GM12878 (cell line): Measurements from ENCODE around the gene CNTN4. TPM values are rescaled to one million over a fixed set of nuclear protein-coding genes. Genes with fewer than 3 reads are reported as not detected.

Experiments used
- ATAC-seq: fragments of 200-7000 bp; cut with Tn5 transposase; 3 replicates; pipeline ENCODE4 v1.9.1; 2020; ENCODE audit warnings: mild to moderate bottlenecking, moderate library complexity
- BruUV-seq: library from RNA; stranded (reverse); fragments of 400-500 nt; replicated peaks from 2 replicates; lab custom pipeline; 2021; lab: Mats Ljungman, UMichigan
- CTCF ChIA-PET: fragments of 300-600 bp; sonication (Branson Sonifier 250); formaldehyde crosslinking; extraction: SDS; loops from one replicate; lab custom pipeline; 2021; ENCODE audit warnings: inconsistent platforms; lab: Yijun Ruan, JAX
- POLR2A ChIA-PET: fragments of 350-600 bp; formaldehyde crosslinking; extraction: SDS; loops from one replicate; lab custom pipeline; 2021; ENCODE audit warnings: inconsistent platforms; lab: Charles Lee
- RAD21 ChIA-PET: fragments of 300-600 bp; sonication (Branson Sonifier 250); formaldehyde crosslinking; loops from one replicate; lab custom pipeline; 2023; ENCODE audit warnings: antibody characterized with exemption; ENCODE audit not compliant: unreplicated experiment; lab: Charles Lee
- SMC1A ChIA-PET: fragments of 300-600 bp; sonication (Branson Sonifier 250); formaldehyde crosslinking; loops from one replicate; lab custom pipeline; 2023; ENCODE audit not compliant: unreplicated experiment, uncharacterized antibody; lab: Charles Lee
- DNase-seq: peaks from one replicate; pipeline ENCODE4 v3.0.0-alpha.2; 2011; ENCODE audit warnings: low read depth, low spot score
- FAIRE-seq: peaks from 3 replicates; lab custom pipeline; 2011; peaks lifted over from hg19 to GRCh38; lab: Jason Lieb, UNC
- H2AFZ ChIP-seq: 2 replicates; pipeline ENCODE4 v1.6.0; 2011; ENCODE audit warnings: low read depth, low read length, control low read depth; ENCODE audit not compliant: control insufficient read depth
- H3K27ac ChIP-seq: 2 replicates; pipeline ENCODE4 v1.5.1; 2011; ENCODE audit warnings: control low read depth; ENCODE audit not compliant: control insufficient read depth, insufficient read depth
- H3K27me3 ChIP-seq, 2 experiments: replicated peaks in 1 of 2; 2 replicates each; pipeline versions ENCODE4 v1.6.0 to v1.6.1; 2011; ENCODE audit warnings: low read length in 1 of 2; ENCODE audit not compliant: control insufficient read depth in 2 of 2, insufficient read depth in 2 of 2
- H3K36me3 ChIP-seq, 2 experiments: 2 replicates each; pipeline ENCODE4 v1.5.1; 2011; ENCODE audit warnings: low read length in 1 of 2; ENCODE audit not compliant: control insufficient read depth in 2 of 2, insufficient read depth in 2 of 2
- H3K4me1 ChIP-seq: 2 replicates; pipeline ENCODE4 v1.6.1; 2011; ENCODE audit warnings: mild to moderate bottlenecking, low read length, moderate library complexity, mixed read lengths; ENCODE audit not compliant: control insufficient read depth, insufficient read depth
- H3K4me2 ChIP-seq: 2 replicates; pipeline ENCODE4 v1.6.0; 2011; ENCODE audit warnings: control low read depth; ENCODE audit not compliant: control insufficient read depth, insufficient read depth
- H3K4me3 ChIP-seq: fragments of 200-600 bp; sonication (generic); 2 replicates; pipeline ENCODE4 v1.5.1; 2016
- H3K79me2 ChIP-seq: 2 replicates; pipeline ENCODE4 v1.6.0; 2011; ENCODE audit warnings: low read length; ENCODE audit not compliant: control insufficient read depth, insufficient read depth
- H3K9ac ChIP-seq: 2 replicates; pipeline ENCODE4 v1.8.0; 2011; ENCODE audit warnings: low read length, control low read depth, mixed read lengths; ENCODE audit not compliant: control insufficient read depth, insufficient read depth
- H3K9me3 ChIP-seq: replicated peaks from 3 replicates; pipeline ENCODE4 v1.5.1; 2011; ENCODE audit warnings: mild to moderate bottlenecking, low read length; ENCODE audit not compliant: control insufficient read depth, insufficient read depth
- H4K20me1 ChIP-seq: 2 replicates; pipeline ENCODE4 v1.6.0; 2011; ENCODE audit not compliant: control insufficient read depth, insufficient read depth
- BHLHE40 ChIP-seq, 2 experiments: fragments of 450-650 bp in 1 of 2; IDR thresholded peaks; 2 replicates each; pipeline ENCODE4 v1.6.1; 2011 to 2017; ENCODE audit warnings: low read depth in 2 of 2, borderline replicate concordance in 1 of 2, improper control_type of control experiment in 1 of 2, low read length in 1 of 2, mild to moderate bottlenecking in 1 of 2
- CHD4 ChIP-seq: fragments of 200-600 bp; sonication (generic); IDR thresholded peaks from 2 replicates; pipeline ENCODE4 v1.6.1; 2016; ENCODE audit warnings: mild to moderate bottlenecking
- HSF1 ChIP-seq: fragments of 150-350 bp; IDR thresholded peaks from 2 replicates; pipeline ENCODE4 v1.6.1; 2014; ENCODE audit warnings: mild to moderate bottlenecking, low read depth, low read length
- MTA2 ChIP-seq: fragments of 450-650 bp; IDR thresholded peaks from 2 replicates; pipeline ENCODE4 v1.6.1; 2016; ENCODE audit warnings: low read depth, mild to moderate bottlenecking, moderate library complexity
- NBN ChIP-seq: fragments of 450-650 bp; IDR thresholded peaks from 2 replicates; pipeline ENCODE4 v1.6.1; 2016
- NFYB ChIP-seq: IDR thresholded peaks from 2 replicates; pipeline ENCODE4 v1.6.1; 2011; ENCODE audit warnings: low read depth, mild to moderate bottlenecking, low read length, improper control_type of control experiment, moderate library complexity; ENCODE audit not compliant: insufficient read depth
- RBBP5 ChIP-seq: fragments of 200-600 bp; sonication (generic); conservative IDR thresholded peaks from 2 replicates; pipeline ENCODE4 v1.6.1; 2016
- SMC3 ChIP-seq: IDR thresholded peaks from 2 replicates; pipeline ENCODE4 v1.6.1; 2011; ENCODE audit warnings: low read length, improper control_type of control experiment, borderline replicate concordance
- ZNF274 ChIP-seq: IDR thresholded peaks from one replicate; pipeline ENCODE4 v1.8.0; 2011; ENCODE audit not compliant: insufficient read length, insufficient read depth
- ZNF687 ChIP-seq: fragments of 450-650 bp; IDR thresholded peaks from 2 replicates; pipeline ENCODE4 v1.6.1; 2017; ENCODE audit warnings: mild to moderate bottlenecking, moderate library complexity
- WGBS: methylation state at CpG from one replicate; pipeline ENCODE4 v1.1.6; 2016; ENCODE audit warnings: low lambda C conversion rate; ENCODE audit not compliant: insufficient replicate concordance, insufficient coverage; ENCODE audit errors: missing lambda C conversion rate; 5-methylcytosine and 5-hydroxymethylcytosine counted together
- in situ Hi-C: fragments of 300-500 bp; cut with MboI; formaldehyde crosslinking; loops from 9 replicates; pipeline ENCODE4 v1.14.3; 2018; ENCODE audit warnings: mixed read lengths
- intact Hi-C: fragments of 100-400 bp; cut with micrococcal nuclease; formaldehyde crosslinking; loops from one replicate; pipeline ENCODE4 v1.14.2; 2022; ENCODE audit not compliant: unreplicated experiment
- polyA plus RNA-seq, 11 experiments: library from polyadenylated mRNA; depleted of rRNA in 4 of 11; unstranded in 6 of 11; stranded (reverse) in 5 of 11; fragments of >200 nt; fragmentation: Nextera tagmentation in 4 of 11; fragmentation: Illumina TruSeq in 1 of 11; extraction: Ambion mirVana in 4 of 11; extraction: Trizol in 1 of 11; gene quantifications; 1 replicate in 1 of 11; 2 replicates in 10 of 11; pipeline versions ENCODE4 v1.2.1 to v1.2.3, GENCODE V29; 2011 to 2016; ENCODE audit warnings: inconsistent platforms in 2 of 11, missing spikeins in 2 of 11, low read depth in 1 of 11
- total RNA-seq, 4 experiments: library from RNA; depleted of rRNA in 3 of 4; stranded (reverse); fragments of >200 nt in 3 of 4; fragmentation: Illumina TruSeq in 1 of 4; extraction: Trizol in 1 of 4; gene quantifications; 2 replicates each; pipeline versions ENCODE4 v1.2.1 to v1.2.3, GENCODE V29; 2013 to 2021
- TF ChIP-seq, protein P1 (sequence below): IDR thresholded peaks from 2 replicates; pipeline ENCODE4 v1.6.1; 2012; ENCODE audit warnings: low read depth, low read length, improper control_type of control experiment

Gene CNTN4
- total and polyA plus RNA-seq, 10 of the 15 experiments (the other 5 are each of a cell fraction or from before 2014, with no cell fraction given): 0.05 to 0.43 (median 0.15) TPM; not detected in 1

- no peak for FAIRE-seq
- WGBS: 17% methylated on average over 2 of the region's 2 CpGs
- H3K79me2 ChIP-seq: no peaks in the 10 kb centered on the region
- no peaks in the 10 kb centered on the region; a peak in 1 of 4 replicates for H3K27me3 ChIP-seq
- H2AFZ ChIP-seq: no peak overlapping the region
- no peaks in the 10 kb centered on the region; the same call in 1 of the 3 replicates for H3K9me3 ChIP-seq
- RAD21 ChIA-PET: no interaction called here
- no peaks in the 10 kb centered on the region for H4K20me1 ChIP-seq
- no TSS peak for BruUV-seq
- no peak overlapping the region for H3K27ac ChIP-seq
- in situ Hi-C loops (no loop called here), intact Hi-C loops (no loop called here)
- CTCF ChIA-PET: interaction anchor here (0.7 kb wide), 1 partner anchor 685 kb away, joined by 5 read pairs; no protein-coding TSS in a partner anchor
- no peak overlapping the region for H3K4me2 ChIP-seq
- no peaks in the 10 kb centered on the region for H3K36me3 ChIP-seq
- SMC1A ChIA-PET: no interaction called here
- DNase-seq: no peak
- no peak overlapping the region for H3K4me3 ChIP-seq
- no peaks in the 10 kb centered on the region for H3K4me1 ChIP-seq
- no peak overlapping the region for H3K9ac ChIP-seq
- POLR2A ChIA-PET: no interaction called here
- ATAC-seq: no peak
- TF ChIP-seq HSF1: no peak
Observed at GRCh38 chr3:2850701-2851100, 752.0 kb downstream of the CNTN4 start.

- RAD21 ChIA-PET: no interaction called here
- no peak for TF ChIP-seq CHD4
- TF ChIP-seq MTA2: no peak
- TF ChIP-seq, protein P1, sequence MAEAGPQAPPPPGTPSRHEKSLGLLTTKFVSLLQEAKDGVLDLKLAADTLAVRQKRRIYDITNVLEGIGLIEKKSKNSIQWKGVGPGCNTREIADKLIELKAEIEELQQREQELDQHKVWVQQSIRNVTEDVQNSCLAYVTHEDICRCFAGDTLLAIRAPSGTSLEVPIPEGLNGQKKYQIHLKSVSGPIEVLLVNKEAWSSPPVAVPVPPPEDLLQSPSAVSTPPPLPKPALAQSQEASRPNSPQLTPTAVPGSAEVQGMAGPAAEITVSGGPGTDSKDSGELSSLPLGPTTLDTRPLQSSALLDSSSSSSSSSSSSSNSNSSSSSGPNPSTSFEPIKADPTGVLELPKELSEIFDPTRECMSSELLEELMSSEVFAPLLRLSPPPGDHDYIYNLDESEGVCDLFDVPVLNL: no peak
- TF ChIP-seq ZNF274: no peak
- TF ChIP-seq RBBP5: no peak
- no peak for TF ChIP-seq ZNF687
- TF ChIP-seq NFYB: no peak
- TF ChIP-seq NBN: no peak
- TF ChIP-seq BHLHE40 (IDR thresholded peaks at IDR 0.05; ENCODE audit: borderline replicate concordance in 1 of 2, low read depth in 2 of 2, low read length in 1 of 2): no peak
- TF ChIP-seq SMC3: no peak
Observed at GRCh38 chr3:2851361-2851760, 752.7 kb downstream of the CNTN4 start.

More at GRCh38 chr3:2851361-2851760, 752.7 kb downstream of the CNTN4 start:
- H3K27ac ChIP-seq: no peak overlapping the region
- ATAC-seq (no peak), FAIRE-seq (no peak), DNase-seq (no peak)
- no peaks in the 10 kb centered on the region; a peak in 1 of 4 replicates for H3K27me3 ChIP-seq
- no peaks in the 10 kb centered on the region for H3K4me1 ChIP-seq
- no peaks in the 10 kb centered on the region for H4K20me1 ChIP-seq
- CTCF ChIA-PET: interaction anchor here (0.7 kb wide), 1 partner anchor 685 kb away, joined by 5 read pairs; no protein-coding TSS in a partner anchor
- no peaks in the 10 kb centered on the region; the same call in 1 of the 3 replicates for H3K9me3 ChIP-seq
- no peaks in the 10 kb centered on the region for H3K36me3 ChIP-seq
- H3K9ac ChIP-seq: no peak overlapping the region
- POLR2A ChIA-PET: no interaction called here
- no peak overlapping the region for H3K4me2 ChIP-seq
- H2AFZ ChIP-seq: no peak overlapping the region
- H3K79me2 ChIP-seq: no peaks in the 10 kb centered on the region
- BruUV-seq: no TSS peak
- in situ Hi-C loops (no loop called here), intact Hi-C loops (no loop called here)
- no peak overlapping the region for H3K4me3 ChIP-seq
- SMC1A ChIA-PET: no interaction called here
- WGBS: 1% methylated on average over 3 of the region's 3 CpGs
